Coronary artery (tissue), 2 donors: Measurements from ENCODE around the gene NRF1.

Experiments used
- DNase-seq: peaks from one replicate; pipeline ENCODE4 v3.0.0-alpha.2; 2017; ENCODE audit warnings: low spot score
- H3K27ac ChIP-seq, 2 donors: fragments of 200-600 bp; sonication (generic); one replicate each; pipeline ENCODE4 v1.5.1; 2016 to 2019
- H3K4me3 ChIP-seq: fragments of 200-600 bp; sonication (generic); 2 replicates; pipeline ENCODE4 v1.5.1; 2016; ENCODE audit warnings: mild to moderate bottlenecking, moderate library complexity
- CTCF ChIP-seq: fragments of 200-600 bp; sonication (generic); IDR thresholded peaks from one replicate; pipeline ENCODE4 v1.5.1; 2019; ENCODE audit warnings: antibody characterized with exemption

Gene NRF1

GRCh38 chr7:129741743-129742213 lies 130.3 kb downstream of the NRF1 start:
- no peak for TF ChIP-seq CTCF
- H3K4me3 ChIP-seq: no peak overlapping the region
- H3K27ac ChIP-seq: no peak overlapping the region
- no peak for DNase-seq

- no peak for DNase-seq
- Histone ChIP-seq H3K27ac (no peak overlapping the region), H3K4me3 (no peak overlapping the region)
- TF ChIP-seq CTCF: no peak
These were observed 130.7 kb downstream of the NRF1 start for GRCh38 chr7:129742256-129742655.

- H3K4me3 ChIP-seq: no peak overlapping the region
- no peak for TF ChIP-seq CTCF
- H3K27ac ChIP-seq: no peak overlapping the region
- no peak for DNase-seq
These were observed 135.5 kb downstream of the NRF1 start for GRCh38 chr7:129746857-129747529.

GRCh38 chr7:129748356-129749109 lies 137.0 kb downstream of the NRF1 start:
- DNase-seq: no peak
- Histone ChIP-seq H3K4me3 (no peak overlapping the region), H3K27ac (no peak overlapping the region)
- no peak for TF ChIP-seq CTCF

GRCh38 chr7:129750091-129750490 lies 138.6 kb downstream of the NRF1 start:
- no peak for TF ChIP-seq CTCF
- Histone ChIP-seq H3K4me3 (no peak overlapping the region), H3K27ac (no peak overlapping the region)
- DNase-seq: no peak

- no peak for DNase-seq
- Histone ChIP-seq H3K27ac (no peak overlapping the region), H3K4me3 (no peak overlapping the region)
- no peak for TF ChIP-seq CTCF
These were observed 139.0 kb downstream of the NRF1 start for GRCh38 chr7:129750501-129750900.

GRCh38 chr7:129751916-129752315 lies 140.4 kb downstream of the NRF1 start:
- no peak for DNase-seq
- no peak overlapping the region for H3K4me3 ChIP-seq
- TF ChIP-seq CTCF: no peak
- H3K27ac ChIP-seq: no peak overlapping the region
